Adipocyte (in vitro differentiated cells): ENCODE data around the gene PDCD1.
"Not testable (repeated sequence)": the region's sequence is repeated elsewhere in the genome, so short reads cannot be mapped to it uniquely, and the experiment has no call there.

Experiments used
- DNase-seq: peaks from one replicate; pipeline ENCODE4 v3.0.0-alpha.2; 2015; ENCODE audit warnings: low read depth
- H3K27me3 ChIP-seq: replicated peaks from 2 replicates; pipeline ENCODE4 v1.7.0; 2013; ENCODE audit warnings: mild to moderate bottlenecking, low read length, moderate library complexity; ENCODE audit not compliant: control insufficient read depth, insufficient read depth
- H3K36me3 ChIP-seq: 2 replicates; pipeline ENCODE4 v1.7.0; 2013; ENCODE audit warnings: low read length, mild to moderate bottlenecking, moderate library complexity; ENCODE audit not compliant: control insufficient read depth, insufficient read depth, severe bottlenecking
- H3K4me1 ChIP-seq: 2 replicates; pipeline ENCODE4 v1.7.0; 2013; ENCODE audit warnings: mild to moderate bottlenecking, low read length, moderate library complexity; ENCODE audit not compliant: control insufficient read depth, insufficient read depth
- H3K4me3 ChIP-seq: 2 replicates; pipeline ENCODE4 v1.7.0; 2013; ENCODE audit warnings: mild to moderate bottlenecking, low read length, moderate library complexity
- H3K9ac ChIP-seq: 2 replicates; pipeline ENCODE4 v1.7.0; 2013; ENCODE audit warnings: mild to moderate bottlenecking, low read length, moderate library complexity
- H3K9me3 ChIP-seq: 2 replicates; pipeline ENCODE4 v1.7.0; 2013; ENCODE audit warnings: mild to moderate bottlenecking, low read length, moderate library complexity; ENCODE audit not compliant: control insufficient read depth

PDCD1 gene

DNA sequence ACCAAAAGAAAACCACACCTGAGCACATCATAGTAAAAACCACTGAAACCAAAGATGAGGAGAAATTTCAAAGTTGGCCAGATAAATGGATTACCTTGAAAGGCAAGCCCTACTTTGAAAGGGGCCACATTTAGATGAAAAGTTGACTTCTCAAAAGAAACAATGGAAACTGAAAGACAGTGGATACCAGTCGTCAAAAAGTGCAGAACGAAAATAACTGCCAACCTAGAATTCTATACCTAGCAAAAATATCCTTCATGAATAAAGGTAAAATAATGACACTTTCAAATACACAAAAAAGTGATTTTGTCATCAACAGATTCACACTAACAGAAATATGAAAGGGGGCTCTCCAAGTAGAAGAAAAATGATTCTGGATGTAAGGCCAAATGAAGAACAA is 31.3 kb downstream of the PDCD1 start:
- Histone ChIP-seq H3K4me3 (no peak overlapping the region), H3K4me1 (no peaks in the 10 kb centered on the region), H3K9me3 (peaks cover 31% of the 10 kb centered on the region), H3K36me3 (no peaks in the 10 kb centered on the region), H3K9ac (no peak overlapping the region), H3K27me3 (peaks cover 33% of the 10 kb centered on the region)
- DNase-seq = no peak

DNA sequence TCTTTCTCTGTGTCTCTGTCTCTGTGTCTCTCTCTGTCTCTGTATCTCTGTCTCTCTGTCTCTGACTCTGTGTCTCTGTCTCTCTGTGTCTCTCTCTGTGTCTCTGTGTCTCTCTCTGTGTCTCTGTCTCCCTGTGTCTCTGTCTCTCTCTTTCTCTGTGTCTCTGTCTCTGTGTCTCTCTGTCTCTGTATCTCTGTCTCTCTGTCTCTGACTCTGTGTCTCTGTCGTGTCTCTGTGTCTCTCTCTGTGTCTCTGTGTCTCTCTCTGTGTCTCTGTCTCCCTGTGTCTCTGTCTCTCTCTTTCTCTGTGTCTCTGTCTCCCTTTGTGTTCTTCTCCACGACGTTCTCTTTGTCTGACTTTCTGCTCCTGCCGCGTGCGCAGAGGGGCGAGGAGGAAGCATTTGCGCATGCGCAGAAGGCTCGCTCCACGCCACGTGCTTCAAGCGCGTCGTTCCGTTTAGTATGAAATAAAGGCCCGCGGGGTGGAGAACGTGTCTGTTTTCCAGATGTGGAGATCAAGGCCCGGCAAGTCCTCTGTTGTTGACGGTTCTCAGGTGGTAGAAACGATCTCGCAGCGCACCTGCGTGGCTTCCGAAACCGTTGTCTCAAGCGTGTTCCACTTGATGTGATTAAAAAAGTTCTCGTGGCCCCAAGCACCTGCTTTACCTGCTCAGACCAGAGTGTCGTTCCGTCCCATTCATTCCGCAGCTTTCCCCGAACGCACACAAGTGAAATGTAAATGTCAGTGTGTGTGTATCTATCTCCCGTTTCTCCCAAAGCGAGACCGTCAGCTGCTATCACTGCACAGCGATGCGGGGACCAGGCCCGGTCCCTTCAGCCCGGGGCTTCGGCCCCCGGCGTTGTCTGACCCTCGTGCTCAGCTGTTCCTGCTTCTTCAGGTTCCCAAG is 34.9 kb downstream of the PDCD1 start:
- not testable (repeated sequence) for H3K9ac ChIP-seq, DNase-seq, H3K4me3 ChIP-seq, H3K36me3 ChIP-seq, H3K4me1 ChIP-seq
- peaks cover 20% of the 10 kb centered on the region for H3K9me3 ChIP-seq
- H3K27me3 ChIP-seq = peaks cover 36% of the 10 kb centered on the region

DNA sequence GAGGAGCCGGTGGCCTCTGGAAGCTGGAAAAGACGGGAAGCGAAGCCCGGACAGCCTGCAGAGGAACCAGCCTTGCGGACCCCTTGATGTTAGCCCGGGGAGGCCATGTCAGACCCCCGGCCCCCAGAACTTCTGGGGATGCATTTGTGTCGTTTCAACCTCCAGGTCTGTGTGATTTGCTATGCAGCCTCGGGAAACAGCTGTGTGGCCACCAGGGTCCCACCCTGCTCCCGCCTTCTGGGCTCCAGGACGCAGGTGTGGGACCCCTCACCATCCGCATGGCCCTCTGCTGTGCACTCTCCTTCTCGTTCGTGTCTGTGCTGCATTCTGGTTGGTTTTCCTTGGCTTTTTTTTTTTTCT is 36.5 kb downstream of the PDCD1 start:
- no peaks in the 10 kb centered on the region for H3K4me1 ChIP-seq
- no peak overlapping the region for H3K9ac ChIP-seq
- H3K9me3 ChIP-seq = peaks cover 13% of the 10 kb centered on the region

DNA sequence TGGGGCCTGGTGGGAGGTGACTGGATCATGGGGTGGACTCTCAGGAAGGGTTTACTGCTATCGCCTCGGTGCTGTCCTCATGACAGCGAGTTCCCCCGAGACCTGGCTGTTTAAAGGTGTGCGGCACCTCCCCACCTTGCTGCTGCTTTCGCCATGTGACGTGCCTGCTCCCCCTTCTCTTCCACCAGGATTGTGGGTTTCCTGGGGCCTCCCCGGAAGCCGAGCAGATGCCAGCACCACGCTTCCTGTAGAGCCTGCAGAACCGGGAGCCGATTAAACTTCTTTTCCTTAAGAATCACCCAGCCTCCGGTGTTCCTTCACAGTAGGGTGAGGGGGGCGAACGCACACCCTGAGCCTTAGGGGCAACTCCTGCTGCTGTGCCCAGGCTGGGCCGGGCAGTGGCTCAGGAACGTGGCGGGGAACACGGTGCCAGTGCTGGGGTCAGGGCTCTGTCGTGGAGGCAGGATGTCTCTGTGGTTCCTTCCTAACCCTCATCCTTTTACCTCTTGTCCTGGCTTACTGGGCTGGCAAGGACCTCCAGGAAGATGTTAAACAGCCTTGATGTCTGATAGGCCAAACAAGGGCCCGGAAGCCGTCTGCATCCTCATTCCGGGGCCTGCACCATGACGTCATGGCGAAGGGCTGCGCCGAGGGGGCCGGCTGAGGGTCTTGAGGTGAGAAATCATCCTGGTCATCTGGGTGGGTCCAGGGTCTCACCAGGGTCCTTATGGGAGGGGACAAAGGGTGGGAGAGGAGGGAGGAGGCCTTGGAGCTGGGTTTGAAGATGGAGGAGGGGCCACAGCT is 37.0 kb downstream of the PDCD1 start:
- DNase-seq = no peak
- no peak overlapping the region for H3K4me3 ChIP-seq
- no peaks in the 10 kb centered on the region for H3K4me1 ChIP-seq
- no peak overlapping the region for H3K9ac ChIP-seq
- H3K9me3 ChIP-seq = peaks cover 7% of the 10 kb centered on the region
- H3K36me3 ChIP-seq = no peaks in the 10 kb centered on the region
- H3K27me3 ChIP-seq = peaks cover 38% of the 10 kb centered on the region

More for the DNA sequence above, 36.5 kb downstream of the PDCD1 start:
- H3K27me3 ChIP-seq = peaks cover 38% of the 10 kb centered on the region
- no peak for DNase-seq
- no peaks in the 10 kb centered on the region for H3K36me3 ChIP-seq
- no peak overlapping the region for H3K4me3 ChIP-seq

DNA sequence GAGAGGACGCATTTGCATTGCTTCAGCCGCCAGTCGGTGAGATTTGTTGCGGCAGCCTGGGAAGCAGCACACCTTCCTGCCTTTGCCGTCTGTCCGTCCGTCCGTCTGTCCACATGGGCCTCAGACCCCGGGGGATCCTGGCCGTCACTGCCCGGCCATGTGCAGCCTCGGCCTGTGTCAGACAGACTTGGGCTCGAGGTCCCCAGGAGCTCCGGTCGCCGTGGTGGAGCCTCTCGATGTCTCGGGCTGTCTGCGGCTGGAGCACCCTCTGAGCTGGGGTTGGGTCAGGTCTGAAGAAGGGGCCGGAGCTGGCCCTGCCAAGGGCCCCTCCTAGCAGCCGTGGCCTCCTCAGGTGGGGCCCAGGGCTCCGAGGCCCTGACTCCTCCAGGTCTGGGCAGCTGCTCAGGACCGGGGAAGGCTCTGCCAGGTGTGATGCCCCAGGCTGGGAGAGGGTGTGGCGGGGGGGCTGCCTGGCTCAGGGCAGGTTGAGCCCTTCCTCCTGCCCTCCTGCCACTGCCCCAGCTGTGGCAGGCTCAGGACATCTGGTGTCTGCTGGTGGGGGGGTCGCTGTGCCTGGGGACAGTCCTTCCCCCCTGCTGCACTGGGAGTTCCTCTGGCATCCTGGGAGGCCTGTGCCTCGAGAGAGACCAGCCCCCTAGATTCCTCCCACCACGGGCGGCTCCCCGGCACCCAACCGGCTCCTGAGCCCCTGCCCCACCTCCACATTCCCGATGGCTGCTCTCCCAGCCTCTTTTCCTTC is 37.9 kb downstream of the PDCD1 start:
- peaks cover 5% of the 10 kb centered on the region for H3K9me3 ChIP-seq
- no peaks in the 10 kb centered on the region for H3K4me1 ChIP-seq
- no peaks in the 10 kb centered on the region for H3K36me3 ChIP-seq
- no peak for DNase-seq
- H3K4me3 ChIP-seq = no peak overlapping the region
- peaks cover 38% of the 10 kb centered on the region for H3K27me3 ChIP-seq
- no peak overlapping the region for H3K9ac ChIP-seq

DNA sequence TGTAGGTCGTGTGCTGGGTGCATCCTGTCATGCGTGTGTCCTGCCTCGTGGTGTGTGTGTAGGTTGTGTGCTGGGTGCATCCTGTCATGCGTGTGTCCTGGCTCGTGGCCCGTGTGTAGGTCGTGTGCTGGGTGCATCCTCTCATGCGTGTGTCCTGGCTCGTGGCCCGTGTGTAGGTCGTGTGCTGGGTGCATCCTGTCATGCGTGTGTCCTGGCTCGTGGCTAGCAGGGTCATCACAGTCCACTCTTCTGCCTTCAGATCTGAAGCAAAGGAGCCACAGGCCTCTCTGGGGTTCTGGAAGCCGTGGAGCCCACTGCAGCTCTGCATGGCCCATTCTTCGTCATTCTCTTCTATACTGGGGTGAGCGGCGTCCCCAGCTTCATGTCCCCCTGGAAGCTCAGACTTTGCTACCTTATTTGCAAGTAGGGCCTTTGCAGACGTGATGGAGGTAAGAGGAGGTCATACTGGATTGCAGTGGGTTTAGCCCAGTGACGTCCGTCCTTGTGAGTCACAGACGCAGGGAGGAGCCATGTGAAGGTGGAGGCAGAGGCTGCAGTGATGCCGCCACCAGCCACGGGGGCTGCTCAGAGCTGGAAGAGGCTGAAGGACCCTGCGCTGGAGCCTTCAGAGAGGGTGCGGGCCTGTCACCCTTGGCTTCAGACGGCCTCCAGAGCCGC is 38.6 kb downstream of the PDCD1 start:
- H3K4me3 ChIP-seq, H3K9me3 ChIP-seq, H3K4me1 ChIP-seq, H3K36me3 ChIP-seq, DNase-seq, H3K9ac ChIP-seq: not testable (repeated sequence)
- H3K27me3 ChIP-seq = peaks cover 38% of the 10 kb centered on the region

DNA sequence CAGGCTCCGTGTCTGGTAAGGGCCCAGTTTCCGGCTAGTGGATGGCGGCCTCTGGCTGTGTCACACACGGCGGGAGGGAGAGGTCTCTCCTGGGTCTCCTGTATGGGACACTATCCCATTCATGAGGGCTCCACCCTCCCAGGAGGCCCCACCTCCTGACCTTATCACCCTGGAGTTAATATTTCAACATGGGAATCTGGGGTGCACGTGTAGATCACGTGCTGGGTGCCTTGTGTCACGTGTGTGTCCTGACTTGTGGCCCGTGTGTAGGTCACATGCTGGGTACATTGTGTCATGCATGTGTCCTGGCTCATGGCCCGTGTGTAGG is 39.8 kb downstream of the PDCD1 start:
- Histone ChIP-seq H3K27me3 (peaks cover 39% of the 10 kb centered on the region), H3K4me1 (no peaks in the 10 kb centered on the region), H3K4me3 (no peak overlapping the region), H3K36me3 (no peaks in the 10 kb centered on the region), H3K9ac (no peak overlapping the region), H3K9me3 (no peaks in the 10 kb centered on the region)
- DNase-seq = no peak

DNA sequence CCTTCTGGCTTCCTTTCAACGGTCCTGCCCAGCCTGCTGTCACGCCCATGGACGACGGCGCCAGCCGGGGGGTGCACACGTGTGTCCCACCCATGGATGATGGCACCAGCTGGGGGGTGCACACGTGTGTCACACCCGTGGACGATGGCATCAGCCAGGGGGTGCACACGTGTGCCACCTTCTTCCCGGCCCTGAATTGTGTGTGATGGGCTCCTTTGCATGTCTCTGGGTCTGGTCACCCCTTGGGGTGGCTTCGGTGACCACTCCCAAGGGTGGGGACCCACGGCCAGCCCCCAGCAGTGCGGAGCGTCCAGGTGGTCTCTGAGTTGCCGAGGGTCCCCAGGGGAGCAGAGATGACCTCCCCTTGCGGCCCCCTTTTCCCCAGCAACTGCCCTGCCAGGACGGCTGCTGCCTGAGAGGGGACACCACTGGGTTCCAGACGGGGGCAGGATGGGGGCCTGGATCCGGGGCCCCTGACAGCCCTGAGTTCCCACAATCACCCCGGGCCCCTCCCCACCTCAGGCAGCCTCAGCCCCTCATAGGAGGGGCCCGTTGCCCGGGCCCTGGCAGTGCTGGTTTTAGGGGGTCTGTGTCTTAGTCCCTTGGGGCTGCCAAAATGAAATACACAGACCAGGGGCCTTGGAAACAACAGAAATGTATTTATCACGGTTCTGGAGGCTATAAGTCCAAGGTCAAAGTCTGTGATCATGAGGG is 40.3 kb downstream of the PDCD1 start:
- no peaks in the 10 kb centered on the region for H3K4me1 ChIP-seq
- no peak overlapping the region for H3K9ac ChIP-seq
- no peaks in the 10 kb centered on the region for H3K9me3 ChIP-seq
- no peak for DNase-seq
- no peak overlapping the region for H3K4me3 ChIP-seq
- H3K27me3 ChIP-seq = peaks cover 34% of the 10 kb centered on the region
- H3K36me3 ChIP-seq = no peaks in the 10 kb centered on the region

DNA sequence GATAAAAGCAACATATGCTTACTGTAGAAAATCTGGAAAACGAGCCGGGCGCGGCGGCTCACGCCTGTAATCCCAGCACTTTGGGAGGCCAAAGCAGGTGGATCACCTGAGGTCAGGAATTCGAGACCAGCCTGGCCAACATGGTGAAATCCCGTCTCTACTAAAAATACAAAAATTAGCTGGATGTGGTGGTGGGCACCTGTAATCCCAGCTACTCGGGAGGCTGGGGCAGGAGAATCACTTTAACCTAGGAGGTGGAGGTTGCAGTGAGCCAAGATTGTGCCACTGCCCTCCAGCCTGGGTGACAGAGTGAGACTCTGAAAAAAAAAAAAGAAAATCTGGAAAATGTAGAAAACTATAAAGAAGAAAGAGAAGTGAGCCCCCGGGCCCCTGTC is 40.9 kb downstream of the PDCD1 start:
- H3K27me3 ChIP-seq = peaks cover 30% of the 10 kb centered on the region
- H3K4me3 ChIP-seq, H3K9ac ChIP-seq, H3K9me3 ChIP-seq, H3K4me1 ChIP-seq, H3K36me3 ChIP-seq, DNase-seq: not testable (repeated sequence)

DNA sequence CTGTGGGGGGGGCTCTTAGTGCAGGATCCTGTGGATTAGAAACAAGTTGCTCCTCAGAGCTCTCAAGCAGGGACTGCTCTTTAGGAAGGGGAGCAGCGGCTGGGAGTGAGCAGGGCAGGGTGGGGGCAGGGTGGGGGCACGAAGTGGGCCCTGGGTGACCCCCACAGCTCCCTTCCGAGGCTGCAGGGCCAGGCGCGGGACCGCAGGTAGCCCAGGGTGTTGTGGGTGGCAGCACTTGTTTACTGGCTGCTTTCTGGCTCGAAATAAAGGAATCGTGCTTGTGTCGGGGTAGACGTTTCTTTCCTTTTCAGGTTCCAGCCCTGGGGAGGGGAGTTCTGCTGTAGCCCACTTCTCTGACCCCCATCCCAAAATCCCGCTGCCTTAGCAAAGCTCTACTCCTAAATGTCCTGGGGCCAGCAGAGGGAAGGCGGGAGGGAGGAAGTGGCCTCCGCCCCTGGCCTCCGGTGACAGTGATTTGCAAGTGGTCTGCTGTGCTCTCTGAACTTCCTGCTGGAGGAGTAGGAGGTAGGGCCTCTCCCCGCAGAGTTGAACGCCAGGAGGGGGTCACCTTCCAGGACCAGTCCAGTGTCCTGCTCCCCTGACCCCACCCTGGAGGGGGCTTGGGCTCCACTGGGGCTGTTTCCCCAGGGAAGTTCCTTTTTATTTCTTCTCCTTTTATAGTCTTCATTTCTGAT is 41.4 kb downstream of the PDCD1 start:
- H3K4me1 ChIP-seq = no peaks in the 10 kb centered on the region
- peaks cover 25% of the 10 kb centered on the region for H3K27me3 ChIP-seq
- no peak overlapping the region for H3K4me3 ChIP-seq
- no peak for DNase-seq
- no peaks in the 10 kb centered on the region for H3K9me3 ChIP-seq
- no peak overlapping the region for H3K9ac ChIP-seq
- H3K36me3 ChIP-seq = no peaks in the 10 kb centered on the region
